ENCODE data around the gene KCTD16. TPM values are rescaled to one million over a fixed set of nuclear protein-coding genes. Genes with fewer than 3 reads are reported as not detected.

The KCTD16 gene
- total and polyA plus RNA-seq, 10 donors = under 0.01 to 0.24 (median 0.17) TPM

DNA sequence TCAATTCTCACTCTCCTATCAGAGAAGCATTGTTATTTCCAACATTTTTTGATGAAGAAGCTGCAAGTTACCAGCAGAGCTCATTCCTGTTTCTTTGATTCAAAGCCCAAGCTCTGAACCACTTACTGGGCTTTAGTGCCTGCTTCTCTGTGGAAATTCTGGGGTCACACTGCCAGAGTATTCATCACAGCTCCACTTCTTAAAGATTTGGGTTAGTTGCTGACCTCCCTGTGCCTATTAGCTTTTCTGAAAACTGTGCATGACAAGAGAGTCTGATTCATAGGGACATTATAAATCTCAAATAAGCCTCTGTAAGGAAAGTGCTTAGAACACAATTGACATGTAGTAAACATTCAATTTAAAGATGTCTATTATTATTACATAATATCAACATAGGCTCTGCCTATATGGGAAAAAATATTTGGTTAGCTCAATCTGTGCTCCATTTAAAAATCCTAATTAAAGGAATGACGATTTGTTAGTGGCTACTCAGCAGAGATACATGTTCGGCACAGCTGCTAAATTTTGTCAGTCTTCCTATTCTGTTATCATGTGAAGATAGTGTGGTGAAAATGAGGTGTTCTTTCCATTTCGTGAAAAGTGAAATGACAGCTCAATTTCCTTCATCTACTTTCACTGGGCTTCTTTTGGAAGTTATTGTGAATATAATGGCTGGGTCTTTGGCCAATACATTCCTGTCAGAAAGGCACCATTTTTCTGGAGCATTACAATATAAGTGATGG, 293.0 kb downstream of the KCTD16 start:
- H3K4me1 ChIP-seq = no peaks in the 10 kb centered on the region

DNA sequence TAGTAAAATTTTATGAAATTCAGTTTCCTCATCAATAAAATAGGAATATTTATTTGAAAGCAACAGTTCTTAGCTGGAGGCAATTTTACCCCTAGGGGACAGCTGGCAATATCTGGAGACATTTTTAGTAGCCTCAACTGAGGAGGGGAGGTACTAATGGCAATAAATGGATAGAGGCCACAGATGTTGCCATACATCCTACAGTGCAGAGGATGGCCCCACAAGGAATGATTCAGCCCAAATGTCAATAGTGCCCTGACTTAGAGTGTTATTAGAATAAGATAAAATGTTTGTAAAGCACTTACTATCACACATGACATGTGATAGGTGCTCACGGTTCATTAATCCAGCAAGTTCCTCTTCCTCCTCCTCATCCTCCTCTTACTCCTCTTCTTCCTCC, 293.6 kb downstream of the KCTD16 start:
- Histone ChIP-seq H3K27ac (no peak overlapping the region), H3K9me3 (no peaks in the 10 kb centered on the region), H3K4me1 (no peaks in the 10 kb centered on the region), H3K36me3 (no peaks in the 10 kb centered on the region), H3K27me3 (replicated peaks in 1 of 7) (no peaks in the 10 kb centered on the region), H3K4me3 (no peak overlapping the region)
- intact Hi-C loops (cut with DNase I; ENCODE audit: low total_unique reads) = no loop called here
- TF ChIP-seq, protein P1, sequence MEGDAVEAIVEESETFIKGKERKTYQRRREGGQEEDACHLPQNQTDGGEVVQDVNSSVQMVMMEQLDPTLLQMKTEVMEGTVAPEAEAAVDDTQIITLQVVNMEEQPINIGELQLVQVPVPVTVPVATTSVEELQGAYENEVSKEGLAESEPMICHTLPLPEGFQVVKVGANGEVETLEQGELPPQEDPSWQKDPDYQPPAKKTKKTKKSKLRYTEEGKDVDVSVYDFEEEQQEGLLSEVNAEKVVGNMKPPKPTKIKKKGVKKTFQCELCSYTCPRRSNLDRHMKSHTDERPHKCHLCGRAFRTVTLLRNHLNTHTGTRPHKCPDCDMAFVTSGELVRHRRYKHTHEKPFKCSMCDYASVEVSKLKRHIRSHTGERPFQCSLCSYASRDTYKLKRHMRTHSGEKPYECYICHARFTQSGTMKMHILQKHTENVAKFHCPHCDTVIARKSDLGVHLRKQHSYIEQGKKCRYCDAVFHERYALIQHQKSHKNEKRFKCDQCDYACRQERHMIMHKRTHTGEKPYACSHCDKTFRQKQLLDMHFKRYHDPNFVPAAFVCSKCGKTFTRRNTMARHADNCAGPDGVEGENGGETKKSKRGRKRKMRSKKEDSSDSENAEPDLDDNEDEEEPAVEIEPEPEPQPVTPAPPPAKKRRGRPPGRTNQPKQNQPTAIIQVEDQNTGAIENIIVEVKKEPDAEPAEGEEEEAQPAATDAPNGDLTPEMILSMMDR (IDR thresholded peaks at IDR 0.05 in 8 of 11, conservative IDR thresholded peaks at IDR 0.05 in 3 of 11) = no peak
- TF ChIP-seq POLR2A (IDR thresholded peaks at IDR 0.05) (no peak), POLR2AphosphoS5 (IDR thresholded peaks at IDR 0.05) (no peak)
- WGBS, 5 donors = 51 to 82% (median 70%) methylated on average over 1 of the region's 1 CpG
- DNase-seq = no peak

More for the DNA sequence above, 293.0 kb downstream of the KCTD16 start:
- H3K36me3 ChIP-seq = no peaks in the 10 kb centered on the region
- no peak overlapping the region for H3K4me3 ChIP-seq
- no peak overlapping the region for H3K27ac ChIP-seq
- no peak for DNase-seq
- TF ChIP-seq, protein P1 (IDR thresholded peaks at IDR 0.05 in 8 of 11, conservative IDR thresholded peaks at IDR 0.05 in 3 of 11) = no peak
- no peak for TF ChIP-seq POLR2A (IDR thresholded peaks at IDR 0.05)
- TF ChIP-seq POLR2AphosphoS5 (IDR thresholded peaks at IDR 0.05) = no peak
- no peaks in the 10 kb centered on the region for H3K27me3 ChIP-seq (replicated peaks in 1 of 7)
- WGBS, 5 donors = 69 to 84% (median 77%) methylated on average over 3 of the region's 3 CpGs
- no peaks in the 10 kb centered on the region for H3K9me3 ChIP-seq
- intact Hi-C loops (cut with DNase I; ENCODE audit: low total_unique reads) = no loop called here

DNA sequence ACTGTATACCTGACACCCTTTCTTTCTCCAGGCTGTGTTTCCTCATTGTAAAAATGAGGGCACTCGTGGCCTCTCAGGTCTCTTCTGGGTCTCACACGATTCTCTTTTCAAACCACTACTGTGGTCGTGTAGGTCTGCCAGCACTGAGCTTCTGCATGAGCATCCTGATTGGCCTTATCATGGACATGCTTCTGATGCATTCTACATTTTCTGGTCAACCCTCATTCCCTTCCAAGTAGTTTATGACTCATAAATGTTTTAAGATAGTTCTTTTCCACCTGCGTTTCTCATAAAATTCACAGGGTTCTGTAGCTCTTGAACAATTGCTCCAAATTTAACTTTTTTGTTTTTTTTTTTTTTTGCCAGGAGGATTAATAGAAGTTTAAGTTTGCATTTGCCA, 294.8 kb downstream of the KCTD16 start:
- 78 to 88% (median 83%) methylated on average over 4 of the region's 4 CpGs for WGBS, 5 donors
- Histone ChIP-seq H3K27ac (no peak overlapping the region), H3K9me3 (no peaks in the 10 kb centered on the region), H3K27me3 (replicated peaks in 1 of 7) (no peaks in the 10 kb centered on the region), H3K4me1 (no peaks in the 10 kb centered on the region), H3K4me3 (no peak overlapping the region), H3K36me3 (no peaks in the 10 kb centered on the region)
- no peak for DNase-seq
- TF ChIP-seq, protein P1 (IDR thresholded peaks at IDR 0.05 in 8 of 11, conservative IDR thresholded peaks at IDR 0.05 in 3 of 11) = no peak
- TF ChIP-seq POLR2A (IDR thresholded peaks at IDR 0.05) (no peak), POLR2AphosphoS5 (IDR thresholded peaks at IDR 0.05) (no peak)
- intact Hi-C loops (cut with DNase I; ENCODE audit: low total_unique reads) = no loop called here

DNA sequence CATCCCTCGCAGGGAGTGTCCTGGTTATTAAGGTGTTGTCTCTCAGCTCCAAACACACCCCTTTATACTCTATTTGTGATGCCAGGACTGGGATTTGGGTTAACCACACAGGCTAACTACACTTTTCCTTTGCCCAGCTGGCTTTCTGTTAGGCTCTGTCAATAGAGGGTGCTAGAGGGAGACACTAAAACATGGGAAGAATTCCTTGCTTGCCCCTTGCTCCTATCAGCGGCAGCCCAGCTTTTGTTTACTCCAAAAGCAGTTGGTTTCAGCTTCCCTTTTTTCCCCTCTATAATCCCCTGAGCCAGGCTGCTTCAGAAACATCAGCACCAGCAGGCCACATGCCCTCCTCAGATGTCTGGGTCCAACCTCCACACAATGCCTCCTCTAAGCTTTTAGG, 297.1 kb downstream of the KCTD16 start:
- TF ChIP-seq, protein P1 (IDR thresholded peaks at IDR 0.05 in 8 of 11, conservative IDR thresholded peaks at IDR 0.05 in 3 of 11) = no peak
- no peak for TF ChIP-seq POLR2AphosphoS5 (IDR thresholded peaks at IDR 0.05)
- TF ChIP-seq POLR2A (IDR thresholded peaks at IDR 0.05) = no peak
- no peak overlapping the region for H3K27ac ChIP-seq
- no peaks in the 10 kb centered on the region for H3K27me3 ChIP-seq (replicated peaks in 1 of 7)
- H3K36me3 ChIP-seq = no peaks in the 10 kb centered on the region
- H3K9me3 ChIP-seq = no peaks in the 10 kb centered on the region
- no peak overlapping the region for H3K4me3 ChIP-seq
- WGBS, 5 donors = 40 to 43% (median 42%) methylated on average over 2 of the region's 2 CpGs
- DNase-seq = no peak
- H3K4me1 ChIP-seq = no peaks in the 10 kb centered on the region
- intact Hi-C loops (cut with DNase I; ENCODE audit: low total_unique reads) = no loop called here
